RPMI7951 (cell line): Measurements from ENCODE around the gene TMEM45A. TPM values are rescaled to one million over a fixed set of nuclear protein-coding genes. Genes with fewer than 3 reads are reported as not detected.
"Not testable (repeated sequence)": the region's sequence is repeated elsewhere in the genome, so short reads cannot be mapped to it uniquely, and the experiment has no call there.

Experiments used
- DNase-seq: peaks from one replicate; pipeline ENCODE4 v3.0.0-alpha.2; 2012; ENCODE audit warnings: low read depth
- total RNA-seq: library from RNA; depleted of rRNA; stranded (reverse); fragments of >200 nt; shearing (Covaris generic); gene quantifications from 2 replicates; pipeline ENCODE4 v1.2.3, GENCODE V29; 2014

The TMEM45A gene
- total RNA-seq, 1 experiment from 2014 or later, result 142 TPM

DNA sequence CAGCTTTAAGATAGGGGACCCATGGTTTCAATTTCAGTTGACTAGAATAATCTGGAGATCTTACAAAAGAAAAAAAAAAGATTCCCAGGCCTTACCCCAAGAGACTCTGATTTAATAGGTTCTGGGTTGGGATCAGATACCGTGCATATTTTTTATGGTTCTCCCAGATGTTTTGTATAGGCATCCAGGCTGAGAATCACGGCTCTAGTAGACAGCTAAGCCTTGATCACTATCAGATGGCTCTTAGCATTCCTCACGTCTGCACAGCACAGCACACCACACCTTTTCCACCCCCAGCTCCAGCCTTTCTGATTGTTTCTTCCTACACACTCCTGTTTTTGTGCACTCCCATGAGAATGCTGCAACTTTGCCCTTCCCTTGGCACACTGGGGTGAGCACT, 40.8 kb downstream of the TMEM45A start:
- peak; percentile 92 for DNase-seq

- no peak for DNase-seq
These were observed 43.2 kb downstream of the TMEM45A start for GRCh38 chr3:100535610-100535943.

- DNase-seq, result peak; percentile 77
These were observed 43.7 kb downstream of the TMEM45A start for GRCh38 chr3:100536093-100536492.

- no peak for DNase-seq
These were observed 45.4 kb downstream of the TMEM45A start for GRCh38 chr3:100537646-100538338.

DNA sequence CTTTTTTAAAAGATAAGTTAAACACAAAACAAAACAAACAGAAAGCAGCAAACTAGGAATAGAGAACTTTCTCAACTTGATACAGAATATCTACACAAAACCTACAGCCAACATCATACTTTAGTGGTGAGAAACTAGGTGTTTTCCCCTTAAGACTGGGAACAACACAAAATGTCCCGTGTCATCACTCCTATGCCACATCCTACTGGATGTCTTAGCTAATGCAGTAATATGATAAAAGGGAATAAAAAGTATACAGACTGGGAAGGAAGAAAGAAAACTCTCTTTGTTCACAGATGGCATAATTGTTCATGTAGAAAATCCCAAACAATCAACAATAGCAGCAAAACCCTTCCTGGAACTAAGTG, 45.9 kb downstream of the TMEM45A start:
- no peak for DNase-seq

- peak; percentile 73 for DNase-seq
These were observed 48.4 kb downstream of the TMEM45A start for GRCh38 chr3:100540791-100541334.

DNA sequence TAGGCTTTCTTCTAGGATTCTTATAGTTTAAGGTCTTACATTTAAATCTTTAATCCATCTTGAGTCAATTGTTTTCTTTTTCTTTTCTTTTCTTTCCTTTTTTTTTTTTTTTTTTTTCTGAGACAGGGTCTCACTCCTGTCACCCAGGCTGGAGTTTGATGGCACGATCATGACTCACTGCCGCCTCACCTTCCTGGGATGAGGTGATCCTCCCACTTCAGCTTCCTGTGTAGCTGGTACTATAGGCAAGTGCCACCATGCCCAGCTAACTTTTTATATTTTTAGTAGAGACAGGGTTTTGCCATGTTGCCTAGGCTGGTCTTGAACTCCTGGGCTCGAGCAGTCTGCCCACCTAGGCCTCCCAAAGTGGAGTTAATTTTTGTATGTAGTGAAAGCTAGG, 49.0 kb downstream of the TMEM45A start:
- not testable (repeated sequence) for DNase-seq

DNA sequence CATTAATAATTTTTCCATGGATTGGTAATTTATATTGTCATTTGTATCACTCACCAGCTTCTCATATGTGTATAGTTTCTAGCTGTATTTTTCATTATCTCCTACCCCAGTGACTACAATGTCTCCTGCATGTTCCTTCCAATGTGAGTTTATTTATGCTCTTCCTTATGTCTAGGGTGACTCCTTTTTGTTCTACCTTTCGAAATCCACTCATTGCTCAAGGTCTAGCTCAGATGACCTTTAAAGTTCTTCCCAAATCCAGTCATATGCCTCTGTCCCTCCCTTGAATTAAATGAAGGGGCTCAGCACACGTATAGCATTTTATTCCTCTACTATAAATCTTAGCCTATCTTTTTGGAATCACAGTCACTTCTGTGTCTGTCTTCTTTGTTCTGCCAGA, 53.0 kb downstream of the TMEM45A start:
- no peak for DNase-seq

DNA sequence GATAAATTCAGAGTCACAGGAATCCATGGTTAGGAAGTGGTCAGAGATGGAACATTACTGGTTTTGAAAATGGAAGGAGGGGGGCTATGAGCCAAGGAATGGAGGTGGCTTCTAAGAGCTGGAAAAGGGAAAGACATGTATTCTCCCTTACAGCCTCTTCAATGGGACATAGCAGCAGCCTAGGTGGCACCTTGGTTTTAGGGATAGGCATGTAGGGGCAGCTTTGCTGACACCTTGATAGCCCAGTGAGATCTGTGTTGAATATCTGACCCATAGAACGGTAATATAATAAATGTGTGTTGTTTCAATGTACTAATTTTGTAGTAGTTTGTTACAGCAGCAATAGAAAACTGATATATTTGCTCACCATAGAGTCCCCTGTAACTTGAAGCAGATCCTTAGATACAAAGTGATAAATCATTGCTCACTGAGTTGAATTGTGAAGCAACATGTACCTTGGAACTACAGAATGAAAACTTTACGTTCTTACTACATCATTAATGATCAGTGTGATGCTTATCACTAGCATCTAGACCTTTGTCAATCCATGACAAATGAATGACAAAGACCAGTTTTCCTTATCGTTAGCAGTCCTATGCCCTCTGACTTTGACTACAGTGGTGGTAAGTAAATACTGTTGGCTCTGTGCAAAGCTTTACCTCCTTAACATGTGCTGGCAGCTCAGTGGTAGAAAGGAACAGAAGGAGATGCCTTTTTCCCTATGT, 53.8 kb downstream of the TMEM45A start:
- DNase-seq, result no peak

GRCh38 chr3:100548053-100548452, 55.6 kb downstream of the TMEM45A start:
- DNase-seq, result no peak

DNA sequence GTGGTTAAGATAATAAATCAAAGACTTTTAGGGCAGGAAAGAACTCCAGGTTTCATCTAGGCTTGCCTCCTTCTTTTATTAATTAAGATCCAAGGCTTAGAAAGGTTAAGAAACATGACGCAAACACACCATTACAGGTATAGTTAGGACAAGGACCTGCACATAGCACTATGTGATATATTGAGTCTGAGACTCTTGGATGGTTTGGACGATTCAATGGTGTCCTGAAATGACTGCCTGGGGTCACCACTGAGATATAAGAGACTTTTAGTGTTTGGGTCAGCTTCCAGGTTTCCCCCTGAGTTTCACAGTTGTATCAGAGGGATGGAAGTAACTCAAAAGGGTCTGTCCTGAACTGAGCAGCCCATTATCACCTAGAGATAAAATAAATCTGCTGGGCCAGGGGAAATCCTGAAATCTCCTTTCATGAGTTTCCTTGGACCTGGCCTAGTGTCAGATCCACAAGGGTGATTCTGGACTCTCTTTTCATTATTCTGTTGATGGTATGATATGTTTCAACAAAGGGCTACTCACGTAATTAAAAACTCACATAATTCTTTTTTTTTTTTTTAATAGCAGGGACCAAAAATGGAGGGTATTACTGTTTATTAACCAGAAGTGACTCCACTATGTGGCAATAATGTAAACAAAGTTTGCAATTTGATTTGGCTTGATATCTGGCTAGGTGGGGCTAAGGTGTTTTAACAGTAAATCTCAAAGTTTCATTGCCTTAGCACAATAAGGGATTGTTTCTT, 61.4 kb downstream of the TMEM45A start:
- DNase-seq, result no peak

DNA sequence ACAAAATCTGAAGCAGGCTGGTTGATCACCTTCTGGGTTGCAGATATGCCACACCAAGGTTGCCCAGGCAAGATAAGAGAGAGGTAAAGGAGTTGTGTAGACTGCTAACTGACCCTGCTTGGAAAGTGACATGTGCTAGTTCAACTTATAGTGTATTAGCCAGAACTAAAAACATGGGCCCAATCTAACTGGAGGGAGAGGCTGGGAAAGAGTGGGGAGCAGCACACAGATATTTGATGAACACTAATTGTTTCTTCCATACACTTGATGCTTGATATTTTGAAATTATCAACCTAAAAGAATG, 61.9 kb downstream of the TMEM45A start:
- DNase-seq, result no peak

DNA sequence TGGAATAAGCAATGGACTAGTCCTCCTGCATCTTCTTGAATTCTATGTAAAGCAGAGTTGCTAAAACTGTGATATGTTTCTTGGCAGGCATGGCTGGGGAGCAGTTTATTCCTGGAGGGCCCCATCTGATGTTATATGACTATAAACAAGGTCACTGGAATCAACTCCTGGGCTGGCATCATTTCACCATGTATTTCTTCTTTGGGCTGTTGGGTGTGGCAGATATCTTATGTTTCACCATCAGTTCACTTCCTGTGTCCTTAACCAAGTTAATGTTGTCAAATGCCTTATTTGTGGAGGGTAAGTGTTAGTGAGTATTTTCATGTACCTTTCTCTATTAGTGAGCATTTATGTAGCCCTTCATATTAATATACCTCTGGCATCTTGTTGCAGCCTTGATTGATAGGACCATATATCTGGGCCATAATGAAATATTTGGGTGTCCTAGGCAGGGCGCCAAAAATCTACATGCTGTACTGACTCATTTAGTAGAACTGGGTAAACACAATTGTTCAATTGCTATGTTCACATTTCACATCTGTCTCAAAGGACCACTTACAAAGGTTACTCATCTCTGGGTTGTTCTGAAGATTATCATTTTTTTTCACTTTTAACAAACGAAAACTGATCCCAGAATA, 64.4 kb downstream of the TMEM45A start:
- DNase-seq, result peak; percentile 73

- no peak for DNase-seq
These were observed 65.8 kb downstream of the TMEM45A start for GRCh38 chr3:100558233-100558632.

- no peak for DNase-seq
These were observed 68.0 kb downstream of the TMEM45A start for GRCh38 chr3:100560426-100560825.

- DNase-seq, result peak; percentile 62
These were observed 69.2 kb downstream of the TMEM45A start for GRCh38 chr3:100561459-100562158.

DNA sequence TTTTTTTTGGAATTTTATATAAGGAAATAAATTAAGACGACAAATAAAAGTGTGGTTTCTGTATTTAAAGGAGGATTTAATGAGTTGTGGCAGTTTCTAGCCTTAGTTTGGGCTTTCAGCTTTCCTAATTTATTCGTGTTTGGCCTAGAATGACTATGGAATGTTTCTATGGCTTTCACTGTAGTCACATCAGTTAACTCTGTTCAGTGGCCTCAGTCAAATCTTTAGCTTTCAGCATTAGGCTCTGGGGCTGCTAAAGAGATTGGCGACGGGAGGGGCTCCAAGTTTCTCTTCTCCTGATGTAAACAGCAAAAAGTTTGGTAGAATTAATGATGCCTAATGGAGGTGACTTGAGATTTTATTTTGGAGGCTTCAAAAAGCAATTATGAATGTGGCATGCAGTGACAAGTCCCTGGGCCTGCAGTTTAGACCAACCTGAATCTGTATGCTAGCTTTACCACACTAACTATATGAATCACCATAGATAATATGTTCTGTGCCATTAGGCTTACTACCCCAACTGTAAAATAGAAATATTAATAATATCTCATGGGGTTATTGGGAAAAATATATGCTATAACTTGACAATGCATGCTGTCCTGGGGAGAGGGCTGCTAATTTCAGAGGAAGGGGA, 69.9 kb downstream of the TMEM45A start:
- DNase-seq, result no peak

DNA sequence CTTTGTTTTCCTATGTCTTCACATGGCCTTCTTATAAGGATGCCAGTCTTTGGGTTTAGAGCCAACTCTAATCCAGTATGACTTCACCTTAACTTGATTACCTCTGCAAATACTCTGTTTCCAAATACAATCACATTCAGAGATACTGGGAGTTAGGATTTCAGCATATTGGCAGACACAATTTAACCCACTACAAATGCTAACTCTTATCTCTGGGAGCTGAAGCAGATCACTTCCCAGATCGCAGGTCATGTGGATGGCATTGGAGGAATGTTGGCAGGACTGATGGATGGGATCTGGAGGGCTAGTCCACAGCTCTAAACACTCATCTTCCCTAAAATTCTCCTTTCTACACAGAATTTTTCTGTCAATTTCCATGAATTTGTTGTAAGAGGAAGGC, 70.8 kb downstream of the TMEM45A start:
- DNase-seq, result no peak

DNA sequence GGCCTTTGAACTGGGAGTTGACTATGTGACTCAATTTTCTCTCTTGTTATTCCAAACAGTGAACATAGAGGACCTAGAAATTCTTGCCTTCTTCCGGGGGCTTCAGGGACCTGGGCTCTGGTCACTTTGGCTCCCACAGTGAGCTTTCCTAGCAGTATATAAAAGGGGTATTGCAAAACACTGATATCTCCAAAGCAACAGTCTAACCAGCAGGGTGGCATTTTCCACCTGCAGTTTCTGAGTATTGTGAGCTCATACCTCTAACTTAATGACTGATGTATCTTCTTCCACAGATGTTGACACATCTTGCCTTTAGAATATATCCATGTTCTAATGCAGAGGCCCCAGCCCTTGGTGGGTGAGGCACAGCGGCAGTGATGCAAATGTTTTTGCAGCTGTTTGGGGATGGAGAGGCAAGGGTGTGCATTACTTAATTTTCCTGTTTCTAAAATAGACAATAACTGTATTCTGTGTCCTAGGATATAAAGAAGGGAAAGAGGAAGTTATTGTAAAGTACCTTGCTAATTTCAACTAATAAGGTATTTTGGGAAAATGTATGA, 71.3 kb downstream of the TMEM45A start:
- no peak for DNase-seq

GRCh38 chr3:100570811-100571210, 78.4 kb downstream of the TMEM45A start:
- DNase-seq, result no peak

GRCh38 chr3:100574536-100574935, 82.1 kb downstream of the TMEM45A start:
- no peak for DNase-seq
